Suprapubic skin (tissue), 4 donors: ENCODE data around the gene VCX2.

ENCODE experiments used
- CTCF ChIP-seq, 2 donors: fragments of 200-600 bp in 1 of 2; fragments of 450-650 bp in 1 of 2; sonication (generic) in 1 of 2; IDR thresholded peaks; one replicate each; pipeline ENCODE4 v1.5.1; 2016 to 2019; ENCODE audit warnings: antibody characterized with exemption in 2 of 2, mild to moderate bottlenecking in 1 of 2, moderate library complexity in 1 of 2
- EP300 ChIP-seq: sonication (generic); formaldehyde crosslinking; IDR thresholded peaks from one replicate; pipeline ENCODE4 v1.6.1; 2017; ENCODE audit warnings: antibody characterized with exemption
- POLR2A ChIP-seq, 2 donors: fragments of 450-650 bp; IDR thresholded peaks; one replicate each; pipeline ENCODE4 v1.6.1; 2017; ENCODE audit warnings: antibody characterized with exemption in 2 of 2, mild to moderate bottlenecking in 2 of 2, moderate library complexity in 2 of 2
- POLR2AphosphoS5 ChIP-seq, 3 donors: sonication (generic); formaldehyde crosslinking; IDR thresholded peaks; one replicate each; pipeline ENCODE4 v1.6.1; 2017; ENCODE audit warnings: antibody characterized with exemption in 3 of 3

- TF ChIP-seq CTCF (IDR thresholded peaks at IDR 0.05) (no peak), POLR2A (IDR thresholded peaks at IDR 0.05) (no peak), POLR2AphosphoS5 (IDR thresholded peaks at IDR 0.05) (no peak), EP300 (no peak)
Observed at GRCh38 chrX:8204169-8204935, 33.3 kb upstream of the VCX2 start.
